ENCODE measurements around the gene PACSIN2. TPM values are rescaled to one million over a fixed set of nuclear protein-coding genes. Genes with fewer than 3 reads are reported as not detected.
A peak's percentile ranks its signal among the peaks of the same experiment; 100 is the strongest.

PACSIN2 gene
- total RNA-seq, 1 donor from 2014 or later = 93.4 TPM

DNA sequence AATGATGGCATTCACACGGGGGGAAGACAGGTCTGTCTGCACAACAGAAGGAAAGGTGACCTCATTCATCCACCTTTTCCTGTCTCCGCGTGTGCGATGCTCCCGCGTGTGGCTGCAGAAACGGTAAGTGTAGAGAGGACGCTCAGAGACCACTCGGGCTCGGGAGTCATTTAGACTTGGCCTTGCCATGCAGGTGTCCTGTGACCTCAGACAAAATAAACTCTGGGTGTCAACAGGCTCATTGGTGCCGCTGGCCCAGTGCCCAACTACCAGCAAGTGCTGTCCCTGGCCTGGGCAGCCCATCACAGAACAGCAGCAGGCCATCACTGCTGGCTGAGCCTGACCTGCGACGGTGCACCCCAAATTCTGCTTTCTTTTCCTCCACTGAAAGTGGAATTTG is 109.7 kb downstream of the PACSIN2 start:
- Mint-ChIP-seq H3K27me3 (ENCODE audit: low read depth) (no peaks in the 10 kb centered on the region), H3K4me3 (ENCODE audit: unreplicated experiment) (peak overlapping the region; percentile 32), H3K27ac (ENCODE audit: unreplicated experiment) (peak overlapping the region; percentile 70), H3K4me1 (ENCODE audit: low read depth) (peaks cover 62% of the 10 kb centered on the region), H3K9me3 (ENCODE audit: low read depth) (no peaks in the 10 kb centered on the region), H3K36me3 (ENCODE audit: low read depth) (peaks cover 20% of the 10 kb centered on the region)
- TF ChIP-seq, protein P1, sequence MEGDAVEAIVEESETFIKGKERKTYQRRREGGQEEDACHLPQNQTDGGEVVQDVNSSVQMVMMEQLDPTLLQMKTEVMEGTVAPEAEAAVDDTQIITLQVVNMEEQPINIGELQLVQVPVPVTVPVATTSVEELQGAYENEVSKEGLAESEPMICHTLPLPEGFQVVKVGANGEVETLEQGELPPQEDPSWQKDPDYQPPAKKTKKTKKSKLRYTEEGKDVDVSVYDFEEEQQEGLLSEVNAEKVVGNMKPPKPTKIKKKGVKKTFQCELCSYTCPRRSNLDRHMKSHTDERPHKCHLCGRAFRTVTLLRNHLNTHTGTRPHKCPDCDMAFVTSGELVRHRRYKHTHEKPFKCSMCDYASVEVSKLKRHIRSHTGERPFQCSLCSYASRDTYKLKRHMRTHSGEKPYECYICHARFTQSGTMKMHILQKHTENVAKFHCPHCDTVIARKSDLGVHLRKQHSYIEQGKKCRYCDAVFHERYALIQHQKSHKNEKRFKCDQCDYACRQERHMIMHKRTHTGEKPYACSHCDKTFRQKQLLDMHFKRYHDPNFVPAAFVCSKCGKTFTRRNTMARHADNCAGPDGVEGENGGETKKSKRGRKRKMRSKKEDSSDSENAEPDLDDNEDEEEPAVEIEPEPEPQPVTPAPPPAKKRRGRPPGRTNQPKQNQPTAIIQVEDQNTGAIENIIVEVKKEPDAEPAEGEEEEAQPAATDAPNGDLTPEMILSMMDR (IDR thresholded peaks at IDR 0.05) = no peak
- no peak for DNase-seq (ENCODE audit: low spot score)

DNA sequence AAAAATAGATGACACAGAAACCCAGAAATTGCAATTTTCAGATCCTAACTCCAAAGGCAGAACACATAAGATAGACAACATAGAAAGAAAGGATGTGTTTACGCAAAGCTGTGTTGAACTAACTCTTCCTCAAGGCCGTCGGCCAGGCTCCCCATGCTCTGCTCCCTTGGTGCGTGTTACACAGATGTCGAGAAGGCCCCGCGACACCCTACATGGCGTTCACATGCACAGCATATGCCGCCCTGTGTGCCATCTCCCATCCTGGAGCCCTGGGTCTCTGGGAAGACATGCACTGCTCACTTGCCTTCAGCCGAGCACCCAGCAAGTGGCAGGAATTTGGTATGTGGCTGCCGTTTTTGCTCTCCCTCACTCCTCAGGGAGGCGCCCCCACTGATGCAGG is 110.9 kb downstream of the PACSIN2 start:
- DNase-seq (ENCODE audit: low spot score) = no peak
- Mint-ChIP-seq H3K9me3 (ENCODE audit: low read depth) (no peaks in the 10 kb centered on the region), H3K4me1 (ENCODE audit: low read depth) (peaks cover 50% of the 10 kb centered on the region), H3K4me3 (ENCODE audit: unreplicated experiment) (no peak overlapping the region), H3K36me3 (ENCODE audit: low read depth) (peaks cover 17% of the 10 kb centered on the region), H3K27ac (ENCODE audit: unreplicated experiment) (no peak overlapping the region), H3K27me3 (ENCODE audit: low read depth) (no peaks in the 10 kb centered on the region)
- TF ChIP-seq, protein P1 (IDR thresholded peaks at IDR 0.05) = no peak

DNA sequence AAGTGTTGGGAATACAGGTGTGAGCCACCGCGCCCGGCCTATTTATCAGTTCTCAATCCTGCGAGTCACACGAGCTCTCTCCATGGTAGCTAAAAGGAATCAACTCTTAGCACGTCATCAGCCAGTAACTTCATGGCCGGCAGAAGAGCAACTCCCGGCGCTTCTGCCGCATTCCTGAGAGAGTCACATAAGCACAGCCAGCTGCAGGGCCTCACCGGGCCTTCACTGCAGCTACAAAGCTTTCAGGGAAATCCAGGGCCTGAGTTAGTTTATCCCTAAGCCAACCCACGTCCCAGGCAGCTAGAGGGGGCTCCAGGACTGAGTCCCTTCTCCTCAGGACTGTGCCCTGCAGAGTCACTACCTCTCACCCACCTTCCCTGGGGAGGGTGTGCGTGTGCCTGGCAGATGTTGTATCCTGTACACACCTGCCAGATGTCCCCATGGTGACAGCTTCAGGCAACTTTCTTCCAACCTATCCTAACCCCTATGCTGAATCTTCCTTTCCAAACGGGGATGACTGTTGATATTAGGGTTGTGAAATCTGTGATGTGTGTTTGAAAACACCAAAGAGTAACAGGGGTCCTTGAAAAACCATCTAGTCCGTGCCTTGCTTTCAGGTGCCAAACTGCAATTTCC is 112.0 kb downstream of the PACSIN2 start:
- H3K27ac Mint-ChIP-seq (ENCODE audit: unreplicated experiment) = no peak overlapping the region
- no peaks in the 10 kb centered on the region for H3K9me3 Mint-ChIP-seq (ENCODE audit: low read depth)
- TF ChIP-seq, protein P1 (IDR thresholded peaks at IDR 0.05) = peak; percentile 13
- peaks cover 11% of the 10 kb centered on the region for H3K36me3 Mint-ChIP-seq (ENCODE audit: low read depth)
- no peak for DNase-seq (ENCODE audit: low spot score)
- H3K4me3 Mint-ChIP-seq (ENCODE audit: unreplicated experiment) = no peak overlapping the region
- no peaks in the 10 kb centered on the region for H3K27me3 Mint-ChIP-seq (ENCODE audit: low read depth)
- H3K4me1 Mint-ChIP-seq (ENCODE audit: low read depth) = peaks cover 41% of the 10 kb centered on the region

DNA sequence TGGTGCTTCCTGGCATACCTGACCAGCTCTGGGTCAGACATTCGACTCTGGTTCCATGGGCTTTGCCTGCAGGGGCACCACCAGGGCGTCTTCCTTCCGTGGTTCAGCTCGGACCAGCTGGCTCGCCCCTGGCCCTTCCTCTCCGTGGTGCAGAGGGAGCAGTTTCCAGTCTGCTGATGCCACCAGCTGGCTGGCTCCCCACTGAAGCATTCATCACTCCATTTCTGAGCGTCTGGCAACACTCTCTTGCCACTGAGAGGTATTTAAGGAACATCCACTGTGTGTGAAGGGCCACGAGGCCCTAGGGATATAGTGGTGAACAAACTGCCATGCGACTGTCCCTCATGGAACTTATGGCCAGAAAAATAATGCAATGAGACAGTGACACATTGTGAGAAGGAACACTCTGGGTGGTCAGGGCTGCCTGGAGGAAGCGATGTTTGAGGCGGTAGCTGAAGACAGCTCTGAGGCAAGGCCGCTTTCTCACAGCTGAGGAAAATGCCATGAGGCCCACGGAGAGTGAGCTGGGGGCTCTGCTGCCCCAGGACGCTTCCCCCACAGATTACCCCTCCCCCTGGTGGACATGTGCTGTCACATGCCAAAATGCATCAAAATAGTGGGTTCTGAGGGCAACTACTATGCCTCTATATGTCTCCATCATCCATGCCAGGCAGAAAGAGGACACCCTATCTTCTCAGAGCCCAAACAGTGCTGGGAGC is 113.0 kb downstream of the PACSIN2 start:
- no peak overlapping the region for H3K4me3 Mint-ChIP-seq (ENCODE audit: unreplicated experiment)
- no peaks in the 10 kb centered on the region for H3K9me3 Mint-ChIP-seq (ENCODE audit: low read depth)
- H3K27me3 Mint-ChIP-seq (ENCODE audit: low read depth) = no peaks in the 10 kb centered on the region
- TF ChIP-seq, protein P1 (IDR thresholded peaks at IDR 0.05) = peak; percentile 64
- peaks cover 11% of the 10 kb centered on the region for H3K36me3 Mint-ChIP-seq (ENCODE audit: low read depth)
- H3K4me1 Mint-ChIP-seq (ENCODE audit: low read depth) = peaks cover 31% of the 10 kb centered on the region
- H3K27ac Mint-ChIP-seq (ENCODE audit: unreplicated experiment) = no peak overlapping the region
- DNase-seq (ENCODE audit: low spot score) = no peak

DNA sequence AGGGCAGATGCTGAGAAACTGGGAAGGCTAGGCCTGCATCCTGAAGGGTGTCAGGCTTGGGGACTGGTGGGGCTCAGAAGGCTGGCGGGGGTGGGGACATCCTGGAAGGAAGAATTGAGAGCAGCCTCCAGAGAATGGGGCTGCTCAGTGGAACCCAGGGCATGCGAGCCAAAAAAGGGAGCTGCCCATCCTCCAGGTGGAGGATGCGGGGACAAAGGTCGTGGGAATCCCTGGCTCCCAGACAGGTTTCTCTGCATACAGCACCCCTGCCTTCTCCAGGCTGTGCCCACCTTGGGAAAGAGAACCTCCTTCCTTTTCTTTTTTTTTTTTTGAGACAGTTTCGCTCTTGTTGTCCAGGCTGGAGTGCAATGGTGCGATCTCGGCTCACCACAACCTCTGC is 117.0 kb downstream of the PACSIN2 start:
- Mint-ChIP-seq H3K4me1 (ENCODE audit: low read depth) (peaks cover 6% of the 10 kb centered on the region), H3K27me3 (ENCODE audit: low read depth) (no peaks in the 10 kb centered on the region), H3K27ac (ENCODE audit: unreplicated experiment) (peak overlapping the region; percentile 38), H3K9me3 (ENCODE audit: low read depth) (no peaks in the 10 kb centered on the region), H3K4me3 (ENCODE audit: unreplicated experiment) (no peak overlapping the region), H3K36me3 (ENCODE audit: low read depth) (peaks cover 7% of the 10 kb centered on the region)
- TF ChIP-seq, protein P1 (IDR thresholded peaks at IDR 0.05) = no peak
- no peak for DNase-seq (ENCODE audit: low spot score)

Data from chondrocyte (in vitro differentiated cells).